GM19324 (cell line): ENCODE results near the gene ZNF512.
A peak's percentile ranks its signal among the peaks of the same experiment; 100 is the strongest.
"Not testable (repeated sequence)": the region's sequence is repeated elsewhere in the genome, so short reads cannot be mapped to it uniquely, and the experiment has no call there.

Experiments
- ATAC-seq: cut with Tn5 transposase; IDR thresholded peaks from one replicate; pipeline ENCODE4 v1.9.1; 2021; ENCODE audit warnings: mild to moderate bottlenecking, moderate library complexity; ENCODE audit not compliant: unreplicated experiment, low FRiP score

The ZNF512 gene

DNA sequence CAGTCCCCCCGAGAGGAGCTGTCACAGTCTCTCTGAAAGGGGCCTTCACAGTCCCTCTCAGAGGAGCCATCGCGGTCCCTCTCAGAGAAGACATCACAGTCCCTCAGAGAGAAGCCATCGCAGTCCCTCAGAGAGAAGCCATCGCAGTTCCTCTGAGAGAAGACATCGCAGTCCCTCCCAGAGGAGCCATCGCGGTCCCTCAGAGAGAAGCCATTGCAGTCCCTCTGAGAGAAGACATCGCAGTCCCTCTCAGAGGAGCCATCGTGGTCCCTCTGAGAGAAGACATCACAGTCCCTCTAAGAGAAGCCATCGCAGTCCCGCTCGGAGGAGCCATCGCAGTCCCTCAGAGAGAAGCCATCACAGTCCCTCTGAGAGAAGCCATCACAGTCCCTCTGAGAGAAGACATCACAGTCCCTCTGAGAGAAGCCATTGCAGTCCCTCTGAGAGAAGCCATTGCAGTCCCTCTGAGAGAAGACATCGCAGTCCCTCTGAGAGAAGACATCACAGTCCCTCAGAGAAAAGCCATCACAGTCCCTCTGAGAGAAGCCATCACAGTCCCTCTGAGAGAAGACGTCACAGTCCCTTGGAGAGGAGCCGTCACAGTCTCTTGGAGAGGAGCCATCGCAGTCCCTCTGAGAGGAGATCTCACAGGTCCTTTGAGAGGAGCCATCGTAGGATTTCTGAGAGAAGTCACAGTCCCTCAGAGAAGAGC is 1.3 kb upstream of the ZNF512 start:
- ATAC-seq = no peak

DNA sequence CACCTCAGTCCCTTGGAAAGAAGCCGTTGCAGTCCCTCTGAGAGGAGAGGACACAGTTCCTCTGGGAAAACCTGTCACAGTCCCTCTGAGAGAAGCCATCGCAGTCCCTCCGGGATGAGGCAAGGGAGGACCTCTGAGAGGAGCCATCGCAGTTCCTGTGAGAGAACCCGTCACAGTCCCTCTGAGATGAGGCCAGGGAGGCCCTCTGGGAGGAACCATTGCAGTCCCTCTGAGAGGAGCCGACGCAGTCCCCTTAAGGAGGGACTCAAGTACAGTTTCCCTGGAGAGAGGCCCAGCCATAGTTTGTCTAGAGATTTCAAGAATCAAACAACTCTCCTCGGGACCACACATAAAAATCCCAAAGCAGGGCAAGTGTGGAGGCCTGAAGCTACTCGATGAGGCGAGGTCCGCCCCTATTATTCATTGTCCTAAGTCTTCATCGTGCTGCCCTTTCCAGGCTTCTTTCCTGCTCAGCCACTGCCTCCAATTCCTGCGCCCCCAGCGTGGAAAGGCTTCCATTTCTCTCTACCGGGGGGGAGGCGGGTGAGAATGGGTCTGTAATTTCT is 630 bp upstream of the ZNF512 start:
- ATAC-seq = no peak

DNA sequence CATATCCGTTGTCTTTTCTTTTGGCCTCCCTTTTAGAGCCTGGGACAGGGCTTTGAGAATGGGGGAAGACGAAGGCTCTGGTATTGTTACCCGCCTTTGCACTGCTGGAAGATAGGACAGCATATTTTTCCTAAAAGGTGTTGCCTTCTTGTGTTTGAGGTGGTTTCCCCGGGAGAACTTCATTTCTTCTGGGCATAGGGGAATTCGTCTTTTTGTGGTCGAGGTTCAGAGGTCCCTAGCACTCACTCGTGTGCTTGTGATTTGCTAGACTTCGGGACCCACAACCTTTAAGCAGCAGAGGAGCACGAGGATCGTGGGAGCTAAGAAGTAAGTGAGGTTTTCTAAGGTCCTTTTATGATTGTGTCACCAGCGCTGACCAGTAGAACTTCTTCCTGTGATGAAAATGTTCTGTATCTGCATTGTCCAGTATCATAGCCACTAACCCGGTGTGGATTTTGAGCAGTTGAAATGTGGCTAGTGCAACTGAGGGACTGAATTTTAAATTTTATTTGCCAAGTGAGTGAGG is 611 bp downstream of the ZNF512 start:
- ATAC-seq = no peak

DNA sequence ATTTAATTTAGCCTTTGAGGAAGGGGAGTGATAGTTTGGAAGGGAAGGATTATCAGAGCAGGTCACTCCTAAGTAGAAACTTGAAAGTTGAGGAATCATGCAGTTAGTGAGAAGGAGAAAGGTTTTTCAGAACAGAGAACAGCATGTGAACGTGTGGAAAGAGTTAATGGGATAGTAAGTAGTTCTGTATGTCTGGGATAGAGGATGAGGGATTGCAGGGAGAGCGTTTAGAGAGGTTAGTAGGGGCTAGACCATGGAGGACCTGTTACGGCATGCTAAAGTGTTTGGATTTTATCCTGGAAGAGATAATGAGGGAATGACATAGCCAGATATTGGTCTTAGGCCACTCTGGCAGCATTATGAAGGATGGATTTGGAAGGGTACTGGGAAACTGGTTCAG is 1.8 kb downstream of the ZNF512 start:
- no peak for ATAC-seq

DNA sequence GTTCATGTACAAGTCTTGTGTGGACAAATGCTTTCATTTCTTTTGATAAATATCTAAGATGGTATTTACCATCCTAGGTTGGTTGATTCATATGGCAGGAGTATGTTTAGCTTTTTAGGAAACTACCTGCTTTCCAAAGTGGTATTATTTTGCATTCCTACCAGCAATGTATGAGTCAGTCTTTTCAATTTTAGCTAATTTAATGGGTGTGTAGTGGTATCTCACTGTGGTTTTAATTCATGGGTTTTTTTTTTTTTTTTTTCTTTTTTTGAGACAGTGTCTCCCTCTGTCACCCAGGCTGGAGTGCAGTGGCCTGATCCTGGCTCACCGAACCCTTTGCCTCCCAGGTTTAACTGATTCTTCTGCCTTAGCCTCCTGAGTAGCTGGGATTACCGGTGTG is 4.2 kb downstream of the ZNF512 start:
- ATAC-seq = no peak

DNA sequence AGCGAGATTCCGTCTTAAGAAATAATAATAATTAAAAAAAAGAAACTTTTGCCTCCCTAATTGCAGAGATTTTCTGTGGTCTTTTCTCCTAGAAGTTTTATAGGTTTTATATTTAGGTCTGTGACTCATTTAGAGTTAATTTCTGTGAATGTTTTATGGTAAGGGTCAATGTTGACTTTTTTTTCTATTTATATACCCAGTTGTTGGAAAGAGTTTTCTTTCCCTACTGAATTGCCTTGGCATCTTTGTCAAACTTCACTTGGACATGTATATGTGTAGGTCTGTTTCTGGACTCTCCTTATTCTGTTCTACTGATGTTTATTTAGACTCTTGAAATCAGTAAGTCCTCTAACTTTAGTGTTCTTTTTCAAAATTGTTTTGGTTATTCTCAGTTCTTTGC is 5.5 kb downstream of the ZNF512 start:
- no peak for ATAC-seq

DNA sequence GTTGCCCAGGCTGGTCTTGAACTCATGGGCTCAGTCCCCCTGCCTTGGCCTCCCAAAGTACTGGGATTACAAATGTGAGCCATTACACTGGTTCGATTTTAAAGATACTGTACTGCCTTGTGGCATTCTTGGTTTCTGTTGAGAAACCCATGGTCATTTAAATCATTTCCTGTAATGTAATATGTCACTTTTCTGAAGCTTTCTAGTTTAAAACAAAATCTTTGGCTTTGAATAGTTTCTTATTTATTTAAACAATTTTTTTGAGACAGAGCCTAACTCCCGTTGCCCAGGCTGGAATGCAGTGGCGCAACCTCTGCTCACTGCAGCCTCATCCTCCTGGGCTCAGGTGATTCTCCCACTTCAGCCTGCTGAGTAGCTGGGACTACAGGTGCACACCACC is 8.9 kb downstream of the ZNF512 start:
- no peak for ATAC-seq

DNA sequence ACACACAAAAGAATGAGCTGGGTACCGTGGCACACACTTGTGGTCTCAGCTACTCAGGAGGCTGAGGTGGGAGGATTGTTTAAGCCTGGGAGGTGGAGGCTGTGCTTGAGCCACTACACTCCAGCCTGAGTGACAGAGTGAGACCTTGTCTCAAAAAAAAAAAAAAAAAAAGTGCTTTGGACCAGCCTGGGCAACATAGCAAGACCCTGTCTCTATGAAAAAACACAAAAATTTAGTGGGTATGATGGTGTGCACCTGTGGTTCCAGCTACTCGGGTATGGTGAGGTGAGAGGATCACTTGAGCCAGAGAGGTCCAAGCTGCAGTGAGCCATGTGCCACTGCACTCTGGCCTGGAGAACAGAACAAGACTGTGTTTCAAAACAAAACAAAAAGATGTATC is 10.4 kb downstream of the ZNF512 start:
- no peak for ATAC-seq

DNA sequence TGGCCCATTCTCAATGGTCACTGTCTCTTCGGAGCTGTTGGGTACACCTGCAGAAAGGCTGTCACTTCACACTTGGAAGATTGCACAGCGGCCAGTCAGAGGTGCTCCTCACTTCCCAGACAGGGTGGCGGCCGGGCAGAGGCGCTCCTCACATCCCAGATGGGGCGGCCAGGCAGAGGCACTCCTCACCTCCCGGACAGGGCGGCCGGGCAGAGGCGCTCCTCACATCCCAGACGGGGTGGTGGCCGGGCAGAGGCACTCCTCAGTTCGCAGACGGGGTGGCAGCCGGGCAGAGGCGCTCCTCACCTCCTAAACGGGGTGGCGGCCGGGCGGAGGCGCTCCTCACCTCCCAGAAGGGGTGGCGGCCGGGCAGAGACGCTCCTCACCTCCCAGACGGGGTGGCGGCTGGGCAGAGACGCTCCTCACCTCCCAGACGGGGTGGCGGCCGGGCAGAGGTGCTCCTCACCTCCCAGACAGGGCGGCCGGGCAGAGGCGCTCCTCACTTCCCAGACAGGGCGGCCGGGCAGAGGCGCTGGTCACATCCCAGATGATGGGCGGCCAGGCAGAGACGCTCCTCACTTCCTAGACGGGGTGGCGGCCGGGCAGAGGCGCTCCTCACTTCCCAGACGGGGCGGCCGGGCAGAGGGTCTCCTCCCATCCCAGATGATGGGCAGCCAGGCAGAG is 11.3 kb downstream of the ZNF512 start:
- ATAC-seq = not testable (repeated sequence)

DNA sequence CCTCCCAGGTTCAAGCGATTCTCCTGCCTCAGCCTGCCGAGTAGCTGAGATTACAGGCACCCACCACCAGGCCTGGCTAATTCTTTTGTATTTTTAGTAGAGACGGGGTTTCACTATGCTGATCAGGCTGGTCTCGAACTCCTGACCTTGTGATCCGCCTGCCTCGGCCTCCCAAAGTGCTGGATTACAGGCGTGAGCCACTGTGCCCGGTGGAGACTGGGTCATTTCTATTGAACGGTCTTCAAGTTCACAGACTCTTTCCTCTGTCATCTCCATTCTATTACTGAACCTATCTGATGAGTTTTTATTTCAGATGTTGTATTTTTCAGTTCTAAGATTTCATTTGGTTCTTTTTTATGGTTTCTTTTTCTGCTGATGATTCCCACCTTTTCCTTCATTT is 12.6 kb downstream of the ZNF512 start:
- not testable (repeated sequence) for ATAC-seq

DNA sequence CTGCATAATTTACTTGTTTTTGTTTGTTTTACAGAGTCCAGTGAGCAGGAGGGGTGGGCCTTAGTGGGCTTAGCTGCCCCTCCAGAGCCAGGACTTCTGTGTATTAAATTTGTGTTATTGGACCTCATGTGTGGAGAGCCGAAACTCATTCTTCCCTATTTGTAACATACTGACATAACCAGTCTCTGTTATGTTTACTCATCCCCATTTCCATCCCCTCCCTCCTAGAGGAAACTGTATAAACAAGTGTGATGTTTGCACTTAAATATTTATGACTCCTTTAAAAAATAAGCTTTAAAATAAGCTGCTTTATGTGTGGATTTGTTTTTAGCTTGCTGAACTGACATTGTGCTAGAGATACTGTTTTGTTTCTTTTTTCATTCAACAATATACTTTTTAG is 13.8 kb downstream of the ZNF512 start:
- no peak for ATAC-seq

DNA sequence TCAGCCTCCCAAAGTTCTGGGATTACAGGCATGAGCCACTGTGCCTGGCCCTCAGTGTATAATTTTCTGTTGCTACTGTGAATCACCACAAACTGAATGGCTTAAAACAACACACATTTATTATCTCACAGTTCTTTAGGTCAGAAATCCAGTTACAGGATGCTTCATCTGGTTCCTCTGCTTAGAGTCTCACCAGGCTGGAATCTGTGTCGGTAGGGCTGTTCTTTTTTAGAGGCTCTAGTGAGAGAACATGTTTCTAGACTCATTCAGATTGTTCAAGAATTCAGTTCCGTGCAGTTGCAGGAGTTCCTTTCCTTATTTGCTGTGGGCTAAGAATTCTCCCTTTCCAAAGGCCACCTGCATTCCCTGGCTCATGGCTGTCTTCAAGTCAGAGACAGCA is 23.8 kb downstream of the ZNF512 start:
- ATAC-seq = no peak

DNA sequence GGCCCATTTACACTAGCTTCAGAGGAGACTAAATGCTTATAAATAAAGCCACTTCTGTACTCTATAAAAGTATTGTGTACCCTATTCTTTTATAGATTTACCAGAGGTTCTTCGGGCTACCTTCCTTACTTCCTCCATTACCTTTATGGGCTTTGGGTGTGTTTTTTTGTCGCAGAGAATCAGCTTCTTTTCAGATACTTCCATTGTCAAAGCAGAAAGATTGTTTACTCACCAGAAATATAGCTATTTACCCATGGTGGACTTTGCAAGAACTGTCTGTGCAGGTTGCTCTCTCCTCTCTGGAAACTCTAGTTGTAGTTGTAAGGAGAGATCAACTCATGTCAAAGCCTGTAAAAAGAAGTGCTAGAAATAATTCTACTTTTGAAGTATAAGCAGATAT is 31.1 kb downstream of the ZNF512 start:
- no peak for ATAC-seq

DNA sequence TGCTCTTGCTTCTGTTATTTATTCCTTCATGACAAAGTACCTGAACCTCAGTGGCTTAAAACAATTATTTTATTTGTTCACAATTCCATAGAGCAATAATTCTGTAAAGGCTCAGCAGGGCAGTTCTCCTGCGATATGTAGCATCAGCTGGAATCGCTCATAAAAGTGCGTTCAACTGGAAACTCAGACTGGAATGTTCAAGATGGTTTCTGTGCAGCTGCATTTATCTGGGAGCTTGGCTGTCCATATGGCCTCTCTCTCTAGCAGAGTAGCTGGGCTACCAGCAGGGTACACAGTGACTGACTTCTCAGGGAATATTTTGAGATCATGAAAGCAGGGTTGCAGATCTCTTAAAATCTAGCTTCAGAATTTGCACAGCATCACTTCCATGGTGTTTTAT is 32.5 kb downstream of the ZNF512 start:
- ATAC-seq = no peak

DNA sequence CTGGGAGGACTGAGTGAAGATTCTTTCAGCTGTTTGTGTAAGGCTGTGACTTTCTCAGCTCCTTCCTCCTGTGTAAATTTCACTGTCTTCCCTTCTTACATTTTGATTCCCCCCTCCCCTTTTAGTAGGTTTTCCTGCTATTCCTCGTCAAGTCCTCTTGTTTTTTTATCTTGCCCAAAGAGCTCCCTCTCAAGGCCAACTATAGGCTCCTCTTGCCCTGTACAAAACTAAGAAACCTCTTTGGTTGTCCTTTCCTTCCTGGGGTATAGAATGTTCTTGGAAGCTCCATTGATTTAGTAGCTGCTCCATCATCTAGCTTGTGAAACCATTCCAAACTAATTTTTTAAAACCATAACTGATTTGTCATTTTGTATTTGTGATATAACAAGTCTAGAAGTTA is 38.7 kb downstream of the ZNF512 start:
- no peak for ATAC-seq

DNA sequence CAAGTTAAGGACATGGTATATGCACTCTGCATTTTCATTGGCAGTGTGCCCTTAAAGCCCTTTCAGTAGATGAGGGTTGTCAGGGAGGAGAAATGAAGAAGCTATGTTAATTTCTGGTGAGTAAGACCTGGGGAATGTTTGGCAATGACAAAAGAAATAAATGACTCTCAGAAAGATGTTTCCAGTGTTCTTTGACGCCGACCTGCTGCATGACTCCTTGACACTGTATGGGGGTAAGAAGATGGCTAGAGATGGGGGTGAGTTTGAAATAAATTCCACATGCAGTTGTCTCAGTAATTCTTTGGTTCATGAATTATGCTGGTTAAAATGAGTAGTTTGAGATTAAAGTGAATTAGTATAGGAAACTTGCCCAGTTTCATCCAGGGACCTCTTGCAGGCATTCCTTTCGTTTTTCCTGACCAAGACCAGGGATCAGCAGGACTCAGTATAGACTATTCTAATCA is 40.1 kb downstream of the ZNF512 start:
- no peak for ATAC-seq

DNA sequence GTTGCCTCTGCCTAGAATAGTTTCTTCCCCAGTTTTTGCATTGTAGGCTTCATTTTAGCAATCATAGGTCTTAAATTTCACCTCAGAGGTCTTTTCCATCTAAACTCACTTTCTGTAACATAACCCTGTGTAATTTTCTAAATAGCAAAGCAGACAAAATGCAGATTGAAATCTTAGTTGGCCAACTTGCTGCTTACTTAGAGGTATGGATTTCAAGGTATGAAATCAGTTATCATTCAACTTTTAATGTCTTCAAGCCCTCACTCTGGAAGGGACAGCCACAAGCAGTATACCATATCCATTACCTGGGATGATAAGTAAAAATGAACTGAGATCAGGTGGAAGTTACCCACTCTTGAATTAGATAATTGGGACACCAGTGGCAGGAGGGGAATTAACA is 42.1 kb downstream of the ZNF512 start:
- ATAC-seq = no peak

DNA sequence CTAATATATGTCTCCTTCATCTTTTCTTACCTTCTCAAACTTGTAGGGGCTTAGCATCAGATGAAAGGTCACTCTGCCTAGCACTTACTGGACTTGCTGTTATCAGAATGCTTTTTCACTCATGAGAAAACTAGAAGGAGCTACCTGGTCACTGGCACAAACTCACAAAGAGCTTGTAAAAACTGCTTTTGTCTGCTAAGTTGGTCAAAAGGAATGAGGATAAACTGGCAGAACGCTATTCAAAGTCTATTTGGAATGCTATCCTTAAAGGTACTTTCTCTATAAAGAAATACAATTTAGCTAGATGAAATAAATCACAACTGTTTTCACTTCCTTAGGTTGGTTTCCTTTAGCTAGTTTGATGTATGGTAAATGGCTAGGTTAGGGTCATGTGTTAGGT is 43.5 kb downstream of the ZNF512 start:
- ATAC-seq = not testable (repeated sequence)

DNA sequence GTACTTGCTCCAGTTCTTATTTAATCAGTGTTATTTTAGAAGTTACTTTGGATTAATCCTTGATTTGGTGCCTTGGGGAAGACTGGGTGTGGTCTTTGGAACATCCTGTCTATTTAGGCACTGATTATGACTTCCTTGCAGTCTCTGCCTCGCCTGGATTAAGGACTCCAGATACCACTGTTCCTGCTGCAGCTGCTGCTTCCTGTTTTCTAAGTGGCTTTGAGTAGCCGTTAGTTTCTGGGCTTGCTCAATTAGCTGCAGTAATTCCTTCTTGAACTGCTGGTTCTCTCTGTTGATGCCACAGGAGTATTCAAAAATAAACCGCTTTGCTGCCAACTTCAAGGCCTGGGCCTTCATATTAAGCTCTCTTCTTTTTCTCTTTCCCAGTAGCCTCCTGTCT is 44.1 kb downstream of the ZNF512 start:
- ATAC-seq = not testable (repeated sequence)

DNA sequence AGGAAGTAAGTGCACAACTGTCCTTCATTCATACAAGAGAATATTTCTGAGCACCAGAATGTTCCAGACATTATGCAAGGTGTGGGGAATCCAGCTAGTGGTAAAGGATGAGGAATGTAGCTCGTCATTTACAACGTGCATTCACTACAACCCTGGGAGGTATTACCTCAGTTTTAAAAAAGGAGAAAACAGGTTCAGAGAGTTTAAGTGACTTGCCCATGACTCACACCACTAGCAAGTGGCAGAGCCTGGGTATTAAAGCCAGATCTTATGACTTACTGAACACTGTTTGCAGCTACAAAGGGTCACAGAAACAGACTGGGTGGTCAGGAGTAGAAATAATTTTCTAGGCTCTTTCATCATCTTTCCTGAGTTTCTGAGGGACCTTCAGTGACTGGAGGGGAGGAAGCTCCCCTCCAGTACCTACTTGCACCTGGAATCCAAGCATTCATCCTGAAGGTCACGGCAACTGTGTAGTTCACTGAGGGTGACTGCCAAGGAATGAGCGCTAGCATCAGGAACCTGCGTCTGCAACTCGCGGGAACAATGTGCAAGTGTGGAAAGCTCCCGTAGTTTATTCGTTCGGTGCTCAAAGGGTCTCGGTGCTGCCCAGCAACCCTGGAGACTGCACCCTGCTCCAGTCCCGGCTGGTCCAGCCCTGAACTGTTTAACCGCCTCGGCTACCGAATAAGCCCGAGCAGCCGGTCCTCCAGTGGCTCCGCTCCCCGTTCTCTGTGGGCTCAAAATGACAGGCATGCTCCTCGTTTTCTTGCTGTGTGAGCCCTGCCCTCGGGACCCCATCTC is 45.3 kb downstream of the ZNF512 start:
- peak; percentile 19 for ATAC-seq
